Thoracic aorta (tissue), 2 donors: ENCODE measurements around the gene MYO1C. TPM values are rescaled to one million over a fixed set of nuclear protein-coding genes. Genes with fewer than 3 reads are reported as not detected.

Experiments
- ATAC-seq: fragments of 150-250 bp; one replicate; pipeline ENCODE4 v1.8.0; 2017; ENCODE audit warnings: low read depth; ENCODE audit not compliant: insufficient number of reproducible peaks, low FRiP score
- DNase-seq: peaks from one replicate; pipeline ENCODE4 v3.0.0-alpha.2; 2020; ENCODE audit warnings: low spot score
- H3K27ac ChIP-seq, 2 donors: fragments of 200-600 bp; sonication (generic); 1 replicate in 1 of 2; 2 replicates in 1 of 2; pipeline ENCODE4 v1.5.1; 2016; ENCODE audit warnings: mild to moderate bottlenecking in 2 of 2, moderate library complexity in 2 of 2
- H3K27me3 ChIP-seq: fragments of 200-600 bp; sonication (generic); replicated peaks from 2 replicates; pipeline ENCODE4 v1.6.0; 2016; ENCODE audit warnings: mild to moderate bottlenecking; ENCODE audit not compliant: insufficient read depth
- H3K36me3 ChIP-seq: fragments of 200-600 bp; sonication (generic); one replicate; pipeline ENCODE4 v1.5.1; 2016
- H3K4me1 ChIP-seq, 2 donors: fragments of 200-600 bp; sonication (generic); 1 replicate in 1 of 2; 2 replicates in 1 of 2; pipeline versions ENCODE4 v1.5.1 to v1.6.0; 2016; ENCODE audit warnings: low read depth in 2 of 2, mild to moderate bottlenecking in 1 of 2; ENCODE audit not compliant: control insufficient read depth in 1 of 2
- H3K4me3 ChIP-seq: fragments of 200-600 bp; sonication (generic); 2 replicates; pipeline ENCODE4 v1.5.1; 2016; ENCODE audit warnings: mild to moderate bottlenecking
- H3K9me3 ChIP-seq: fragments of 200-600 bp; sonication (generic); 2 replicates; pipeline ENCODE4 v1.5.1; 2016
- CTCF ChIP-seq: fragments of 200-600 bp; sonication (generic); IDR thresholded peaks from one replicate; pipeline ENCODE4 v1.5.1; 2019; ENCODE audit warnings: antibody characterized with exemption
- total RNA-seq, 2 donors: library from RNA; depleted of rRNA; stranded (reverse); fragments of >200 nt; gene quantifications; one replicate each; pipeline versions ENCODE4 v1.1.0 to v1.2.3, GENCODE V29; 2016

Gene MYO1C
- total RNA-seq, 2 donors from 2014 or later, result 160 to 226 TPM

DNA sequence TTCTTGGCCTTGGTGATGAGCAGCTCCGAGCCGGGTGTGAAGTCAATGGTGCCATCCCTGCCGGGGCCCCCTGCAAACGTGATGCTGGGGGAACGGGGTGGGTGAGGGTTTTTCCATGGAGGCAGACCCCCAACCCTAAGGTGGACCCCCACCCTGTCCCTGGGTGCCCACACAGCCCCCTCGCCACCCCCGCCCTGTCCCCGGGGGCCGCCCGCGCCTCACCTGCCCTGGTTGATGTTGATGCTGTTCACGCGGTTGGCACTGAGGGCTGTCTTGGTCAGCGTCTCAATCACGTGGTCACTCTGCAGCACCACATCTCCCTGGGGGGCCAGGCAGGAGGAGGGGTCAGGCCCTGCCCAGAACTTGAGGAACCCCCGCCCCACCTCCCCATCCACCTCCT lies 25.2 kb downstream of the MYO1C start:
- TF ChIP-seq CTCF, result no peak
- H3K36me3 ChIP-seq, result peaks cover 62% of the 10 kb centered on the region
- H3K4me3 ChIP-seq, result no peak overlapping the region
- no peaks in the 10 kb centered on the region for H3K27me3 ChIP-seq
- no peak overlapping the region for H3K27ac ChIP-seq
- no peaks in the 10 kb centered on the region for H3K9me3 ChIP-seq
- no peak for DNase-seq
- no peak for ATAC-seq
- H3K4me1 ChIP-seq, result no peaks in the 10 kb centered on the region

- no peak overlapping the region for H3K4me3 ChIP-seq
- H3K36me3 ChIP-seq, result peaks cover 31% of the 10 kb centered on the region
- H3K27ac ChIP-seq, result no peak overlapping the region
- H3K27me3 ChIP-seq, result no peaks in the 10 kb centered on the region
- ATAC-seq (no peak), DNase-seq (no peak)
- no peak for TF ChIP-seq CTCF
- peaks cover 12 to 20% of the 10 kb centered on the region in 2 donors for H3K4me1 ChIP-seq
- H3K9me3 ChIP-seq, result no peaks in the 10 kb centered on the region
Measured at GRCh38 chr17:1464186-1464585, 28.3 kb downstream of the MYO1C start.

DNA sequence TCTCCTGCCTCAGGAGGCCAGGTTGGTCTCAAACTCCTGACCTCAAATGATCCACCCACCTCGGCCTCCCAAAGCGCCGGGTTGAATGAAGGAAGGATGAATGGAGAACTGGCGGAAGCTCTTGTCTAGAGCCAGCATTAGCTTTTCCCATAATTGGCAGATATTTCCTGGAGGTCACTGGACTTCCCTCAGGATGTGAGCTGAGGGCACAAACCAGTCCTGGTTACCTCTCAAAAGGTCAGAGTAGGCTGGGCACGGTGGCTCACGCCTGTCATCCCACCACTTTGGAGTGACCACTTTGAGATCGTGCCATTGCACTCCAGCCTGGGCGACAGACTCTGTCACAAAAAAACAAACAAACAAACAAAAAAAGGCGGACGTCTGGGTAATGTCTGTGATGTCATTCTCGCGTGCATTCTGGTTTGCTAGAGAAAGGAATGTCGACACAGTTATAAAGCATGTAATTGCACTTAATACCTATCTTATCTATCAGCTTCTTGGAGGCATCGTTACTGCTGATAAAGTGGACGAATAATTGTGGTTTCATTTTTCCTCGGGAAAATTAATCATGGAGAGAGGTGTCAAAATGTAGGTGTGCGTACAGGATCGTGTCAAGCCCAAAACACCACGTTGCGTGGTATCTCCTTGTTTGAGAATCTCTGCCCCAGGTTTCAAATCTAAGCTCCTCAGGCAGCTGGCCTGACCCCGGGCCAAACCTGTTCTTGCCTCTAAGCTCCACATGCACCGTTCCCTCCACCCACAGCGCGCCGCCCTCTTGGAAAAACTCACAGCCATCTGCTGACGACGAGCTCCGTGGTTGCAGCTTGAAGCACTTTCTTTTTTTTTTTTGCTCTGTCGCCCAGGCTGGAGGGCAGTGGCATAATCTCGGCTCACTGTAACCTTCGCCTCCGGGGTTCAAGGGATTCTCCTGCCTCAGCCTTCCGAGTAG lies 30.0 kb downstream of the MYO1C start:
- Histone ChIP-seq H3K9me3 (no peaks in the 10 kb centered on the region), H3K27ac (no peak overlapping the region)

GRCh38 chr17:1461198-1461944 lies 31.1 kb downstream of the MYO1C start:
- no peak overlapping the region for H3K4me3 ChIP-seq
- peak overlapping the region in 1 of 2 donors; percentile 70 for H3K27ac ChIP-seq
- H3K4me1 ChIP-seq, result peaks cover 16 to 27% of the 10 kb centered on the region in 2 donors
- no peaks in the 10 kb centered on the region for H3K9me3 ChIP-seq
- H3K36me3 ChIP-seq, result peaks cover 9% of the 10 kb centered on the region
- H3K27me3 ChIP-seq, result no peaks in the 10 kb centered on the region
- no peak for ATAC-seq
- no peak for TF ChIP-seq CTCF
- no peak for DNase-seq

More for the DNA sequence above, 30.0 kb downstream of the MYO1C start:
- DNase-seq (no peak), ATAC-seq (no peak)
- no peak for TF ChIP-seq CTCF
- Histone ChIP-seq H3K36me3 (peaks cover 17% of the 10 kb centered on the region), H3K4me1 (peaks cover 12 to 20% of the 10 kb centered on the region in 2 donors), H3K4me3 (no peak overlapping the region), H3K27me3 (no peaks in the 10 kb centered on the region)

GRCh38 chr17:1460233-1460632 lies 32.3 kb downstream of the MYO1C start:
- TF ChIP-seq CTCF, result no peak
- no peaks in the 10 kb centered on the region for H3K27me3 ChIP-seq
- peak overlapping the region; percentile 70 to 80 for H3K27ac ChIP-seq
- H3K36me3 ChIP-seq, result peaks cover 6% of the 10 kb centered on the region
- H3K9me3 ChIP-seq, result no peaks in the 10 kb centered on the region
- ATAC-seq (peak; percentile 79), DNase-seq (peak; percentile 80)
- H3K4me1 ChIP-seq, result peaks cover 16 to 27% of the 10 kb centered on the region in 2 donors
- no peak overlapping the region for H3K4me3 ChIP-seq
